HG03025 (cell line): ENCODE results near the gene CCDC32.

Experiments used
- ATAC-seq: cut with Tn5 transposase; IDR thresholded peaks from one replicate; pipeline ENCODE4 v1.9.1; 2021; ENCODE audit warnings: mild to moderate bottlenecking, moderate library complexity; ENCODE audit not compliant: unreplicated experiment, low FRiP score

The CCDC32 gene

GRCh38 chr15:40525855-40526254 lies 39.0 kb downstream of the CCDC32 start:
- no peak for ATAC-seq

GRCh38 chr15:40523611-40524010 lies 41.2 kb downstream of the CCDC32 start:
- no peak for ATAC-seq

GRCh38 chr15:40516322-40516721 lies 48.5 kb downstream of the CCDC32 start:
- no peak for ATAC-seq

- ATAC-seq = no peak
Measured at GRCh38 chr15:40513609-40514008, 51.2 kb downstream of the CCDC32 start.

- ATAC-seq = no peak
Measured at GRCh38 chr15:40512440-40512839, 52.4 kb downstream of the CCDC32 start.

GRCh38 chr15:40511472-40512133 lies 53.2 kb downstream of the CCDC32 start:
- no peak for ATAC-seq

- no peak for ATAC-seq
Measured at GRCh38 chr15:40511093-40511471, 53.8 kb downstream of the CCDC32 start.

GRCh38 chr15:40510201-40510600 lies 54.6 kb downstream of the CCDC32 start:
- no peak for ATAC-seq

- ATAC-seq = no peak
Measured at GRCh38 chr15:40508216-40508615, 56.6 kb downstream of the CCDC32 start.

- no peak for ATAC-seq
Measured at GRCh38 chr15:40506964-40507571, 57.8 kb downstream of the CCDC32 start.
